Brain pericyte (primary cell): ENCODE results near the gene EDAR.

Source experiments
- DNase-seq: peaks from one replicate; pipeline ENCODE4 v3.0.0-alpha.2; 2012; ENCODE audit warnings: low read depth, low spot score

The EDAR gene

GRCh38 chr2:109001201-109001600, 12.2 kb upstream of the EDAR start:
- DNase-seq: no peak

DNA sequence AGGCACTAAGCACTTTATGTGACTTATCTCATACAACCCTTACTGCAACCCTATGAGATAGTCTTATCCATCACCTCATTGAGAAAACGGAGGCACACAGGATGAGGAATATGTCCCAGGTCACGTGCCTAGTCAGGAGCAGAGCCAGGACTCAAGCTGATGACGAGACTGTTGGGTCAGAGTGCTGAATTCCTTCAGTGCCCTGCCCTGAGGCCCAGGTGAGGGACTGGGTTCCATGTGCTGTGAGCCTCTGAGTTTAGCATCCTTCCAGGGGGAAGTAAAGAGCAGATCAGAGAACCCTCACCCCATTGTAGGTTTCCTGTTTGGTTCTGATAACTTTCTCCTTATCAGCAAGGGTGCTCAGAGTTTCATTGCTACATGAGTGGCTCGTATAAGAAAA, 11.7 kb upstream of the EDAR start:
- no peak for DNase-seq

DNA sequence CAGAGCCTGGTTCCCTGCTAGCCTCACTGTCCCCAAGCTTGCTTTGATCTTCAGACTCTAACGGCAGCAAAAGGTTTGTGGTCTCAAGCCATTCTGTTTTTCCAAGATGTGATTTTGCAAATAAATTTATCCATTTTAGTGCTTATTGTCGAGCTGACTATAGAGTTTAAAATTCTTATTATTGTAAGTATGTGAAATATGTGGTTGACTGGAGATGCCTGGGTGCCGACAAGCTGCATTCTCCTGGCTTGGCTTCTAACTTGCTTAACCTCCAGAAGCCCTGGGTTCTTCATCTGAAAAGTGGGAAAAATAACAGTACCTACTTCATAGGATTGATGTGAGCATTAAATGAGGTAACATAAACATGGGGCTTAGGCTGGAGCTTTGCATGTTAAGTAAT, 9.9 kb upstream of the EDAR start:
- DNase-seq: no peak

- DNase-seq: no peak
These were observed 5.2 kb upstream of the EDAR start for GRCh38 chr2:108994178-108994577.

DNA sequence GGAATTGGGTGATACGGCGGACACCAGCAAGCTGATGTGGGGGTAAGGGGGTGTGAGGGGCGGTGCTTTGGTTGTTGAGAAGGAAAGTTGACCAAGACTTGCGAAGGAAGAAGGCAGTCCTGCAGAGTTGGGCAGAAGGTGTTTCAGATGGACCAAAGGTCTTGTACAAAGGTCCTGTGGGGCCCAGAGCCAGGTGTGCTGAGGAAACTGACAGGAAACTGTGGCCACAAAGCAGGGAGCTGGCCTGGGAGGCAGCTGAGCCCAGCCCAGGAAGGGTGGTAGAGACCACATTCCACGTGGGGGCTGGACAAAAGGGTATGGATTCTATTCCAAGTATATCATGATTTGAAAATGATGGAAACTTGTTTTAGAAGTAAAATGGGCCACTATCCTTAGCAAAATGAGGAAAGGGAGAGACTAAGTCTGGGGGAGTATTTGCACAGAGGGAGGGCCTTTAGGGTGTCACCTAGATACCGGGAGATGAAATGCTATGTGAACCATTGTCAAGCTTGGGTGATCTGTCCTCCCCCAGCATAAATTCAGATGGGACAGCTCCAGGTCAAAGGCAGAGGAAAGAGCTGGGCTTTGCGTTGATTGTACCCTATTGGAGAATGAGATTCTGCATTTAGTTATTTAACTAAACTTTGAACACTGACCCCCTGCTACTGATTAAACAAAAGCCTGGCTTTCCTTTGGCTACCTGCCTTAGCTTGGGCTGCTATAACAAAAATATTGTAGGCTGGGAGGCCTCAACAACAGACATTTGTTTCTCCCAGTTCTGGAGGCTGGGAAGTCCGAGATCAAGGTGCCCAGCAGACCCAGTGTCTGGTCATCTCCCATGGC, 4.3 kb upstream of the EDAR start:
- no peak for DNase-seq

DNA sequence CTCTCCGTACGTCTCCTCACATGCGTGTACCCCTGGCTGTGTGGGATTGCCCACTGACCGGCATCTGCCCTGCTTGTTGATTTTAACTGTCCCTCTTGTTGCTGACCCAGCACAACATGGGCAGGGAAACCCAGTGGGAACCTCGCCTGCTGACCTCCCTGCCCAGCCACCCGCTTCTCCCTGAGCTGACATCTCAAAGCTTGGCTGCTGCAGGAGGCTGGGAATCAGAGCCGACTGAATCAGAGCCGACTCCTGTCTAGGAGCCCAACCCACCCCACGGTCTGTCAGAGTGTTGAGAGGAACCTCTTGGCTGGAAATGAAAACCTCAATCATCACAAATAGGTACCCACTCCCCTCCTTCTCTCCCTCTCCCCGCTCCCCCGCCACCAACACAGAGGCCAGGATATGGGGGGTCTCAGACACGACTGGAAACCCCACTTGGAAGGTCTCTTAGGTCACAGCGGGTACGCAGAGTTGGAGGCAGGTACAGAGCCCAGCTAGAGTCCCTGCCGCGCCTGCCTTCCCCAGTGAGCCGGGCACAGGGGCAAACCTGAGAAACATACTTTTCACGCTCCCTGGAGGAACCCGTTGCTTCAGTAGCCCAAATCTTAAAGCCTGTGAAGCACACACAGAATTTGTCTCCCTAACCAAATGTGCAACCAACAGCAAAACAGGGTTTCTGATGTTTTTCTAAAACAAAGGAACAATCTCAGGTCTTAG, 784 bp downstream of the EDAR start:
- peak; percentile 12 for DNase-seq

DNA sequence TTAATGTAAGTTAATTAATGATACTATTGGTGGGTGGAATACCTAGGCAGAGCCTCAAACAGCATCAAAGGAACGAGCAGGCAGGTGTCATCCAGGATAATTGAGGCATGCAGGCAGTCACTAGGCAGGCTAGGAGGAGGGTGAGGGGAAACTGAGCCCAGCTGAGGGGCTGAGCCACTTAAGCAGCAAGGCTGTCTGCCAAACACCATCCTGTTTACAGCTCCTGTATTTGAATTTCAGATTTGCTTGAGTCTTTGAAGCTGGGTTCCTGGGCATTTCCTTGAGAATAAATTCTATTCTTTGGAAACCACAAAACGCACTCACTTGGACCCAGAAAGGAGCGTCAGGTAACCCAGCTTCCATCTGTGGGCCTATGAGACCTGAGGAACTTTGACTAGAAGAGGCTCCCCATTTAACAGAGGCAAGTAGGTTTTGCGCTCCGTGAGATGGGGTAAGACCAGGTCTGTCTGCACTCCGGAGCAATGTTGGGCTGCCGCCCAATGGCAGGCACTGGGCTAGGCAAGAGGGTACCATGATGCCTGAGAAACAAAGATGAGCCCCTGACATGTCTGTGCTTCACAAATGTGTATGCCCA, 2.0 kb downstream of the EDAR start:
- no peak for DNase-seq

DNA sequence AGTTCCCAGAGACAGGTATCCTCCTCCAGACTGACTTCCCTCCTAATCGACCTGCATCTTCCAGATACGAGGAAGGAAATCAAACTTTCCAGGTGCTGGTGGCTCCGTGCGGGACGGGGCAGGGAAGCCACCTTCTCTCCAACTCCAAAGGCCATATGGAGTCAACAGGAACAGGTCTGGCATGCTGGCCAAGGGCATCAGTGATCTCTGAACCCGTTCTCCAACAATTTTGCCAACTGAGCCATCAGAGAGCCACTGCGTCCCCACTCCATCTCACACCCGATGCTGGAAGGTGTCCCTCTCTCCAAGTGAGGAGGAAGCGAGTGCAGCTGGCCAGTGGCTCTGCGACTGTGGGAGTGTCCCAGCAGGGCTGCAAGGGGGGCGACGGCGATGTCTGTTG, 5.4 kb downstream of the EDAR start:
- no peak for DNase-seq

DNA sequence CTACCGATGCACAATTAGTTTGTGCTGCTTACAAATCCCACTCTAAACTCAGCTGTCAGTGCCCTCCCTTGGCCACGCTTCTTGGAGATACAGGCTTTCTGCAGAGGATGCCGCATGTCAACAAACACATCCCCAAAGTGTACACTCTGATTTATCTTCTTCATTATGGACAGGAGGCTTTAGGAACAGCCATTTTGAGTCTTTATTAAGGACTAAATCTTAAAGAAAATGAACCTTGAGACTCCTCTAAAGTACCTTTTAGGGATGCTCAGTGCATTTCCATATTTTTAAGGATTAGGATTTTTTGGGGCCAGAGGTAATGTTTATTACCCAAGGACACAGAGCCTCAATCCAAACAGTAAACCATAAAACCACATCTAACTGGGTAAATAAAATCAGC, 6.0 kb downstream of the EDAR start:
- no peak for DNase-seq

DNA sequence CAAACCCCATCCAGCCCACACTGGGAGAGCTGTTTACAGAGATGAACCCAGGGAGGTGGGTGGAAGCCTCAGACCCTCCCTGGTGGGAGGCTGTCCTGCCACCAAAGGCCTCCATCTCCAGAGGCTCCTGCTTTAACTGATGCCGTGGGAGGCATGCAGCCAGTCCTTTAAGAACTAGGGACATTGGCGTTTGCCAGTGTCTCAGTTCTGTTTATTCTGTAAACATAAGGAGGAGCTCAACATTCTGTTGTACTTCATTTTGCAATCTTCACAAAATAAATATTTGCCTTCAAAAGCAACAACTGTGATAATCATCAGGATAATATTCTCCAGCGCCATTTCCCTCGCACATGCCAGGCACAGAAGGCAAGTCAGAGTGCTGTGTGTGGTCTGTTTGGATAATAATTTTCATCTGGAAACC, 6.8 kb downstream of the EDAR start:
- DNase-seq: no peak

DNA sequence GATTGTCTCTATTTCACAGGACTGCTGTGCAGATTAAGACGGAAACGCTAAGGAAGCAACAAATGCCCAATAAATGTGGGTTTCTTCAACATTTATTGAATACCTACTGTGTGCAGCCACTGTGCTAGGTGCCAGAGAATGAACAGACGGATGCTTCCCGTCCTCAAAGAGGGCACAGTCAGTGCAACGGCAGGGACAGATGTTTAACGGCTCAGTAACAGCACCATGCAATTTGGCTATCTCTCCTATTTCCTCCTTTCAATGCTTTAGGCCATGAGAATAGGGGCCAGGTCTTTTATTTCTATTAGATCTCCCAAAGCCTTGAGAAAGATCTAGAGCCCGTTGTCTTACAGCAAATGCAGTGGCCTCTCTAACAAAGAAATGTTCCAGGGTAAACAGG, 7.2 kb downstream of the EDAR start:
- no peak for DNase-seq

DNA sequence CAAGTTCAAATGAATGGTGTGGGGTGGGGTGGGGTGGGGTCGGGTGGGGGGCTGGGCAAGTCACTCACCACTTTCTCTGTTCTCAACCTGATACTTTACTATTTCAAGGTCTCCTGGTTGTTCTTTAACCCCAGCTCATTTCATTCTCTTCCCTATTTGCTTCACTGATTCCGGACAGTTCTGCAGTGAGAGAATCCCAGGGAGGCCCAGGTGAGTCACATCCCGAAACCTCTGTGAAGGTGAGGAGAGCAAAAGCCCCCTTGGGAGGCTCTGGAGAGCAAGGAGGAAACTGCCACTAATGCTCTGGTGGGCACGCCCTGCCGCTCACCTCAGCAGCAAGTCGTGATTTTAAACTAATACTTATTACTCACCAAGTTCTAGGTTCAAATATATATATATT, 8.9 kb downstream of the EDAR start:
- DNase-seq: no peak

GRCh38 chr2:108979461-108979860, 9.6 kb downstream of the EDAR start:
- no peak for DNase-seq

DNA sequence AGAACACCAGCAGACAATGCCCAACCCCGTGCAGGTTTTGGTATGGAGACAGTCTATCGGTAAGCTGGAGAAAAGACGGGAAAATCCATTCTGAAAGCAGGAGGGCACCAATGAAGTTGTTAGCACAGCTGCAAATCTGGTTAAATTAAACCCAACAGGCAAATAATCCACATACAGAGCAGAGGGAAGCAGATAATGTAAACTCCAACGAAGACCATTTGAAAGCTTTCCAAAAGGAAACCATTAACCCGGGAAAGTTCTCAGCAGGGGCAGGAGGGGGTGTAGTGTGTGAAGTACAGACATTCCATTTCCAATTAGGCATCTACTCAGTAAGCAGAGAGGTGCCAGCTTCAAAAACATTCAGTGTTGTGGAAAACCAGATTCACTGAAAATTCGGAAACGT, 10.3 kb downstream of the EDAR start:
- DNase-seq: no peak

DNA sequence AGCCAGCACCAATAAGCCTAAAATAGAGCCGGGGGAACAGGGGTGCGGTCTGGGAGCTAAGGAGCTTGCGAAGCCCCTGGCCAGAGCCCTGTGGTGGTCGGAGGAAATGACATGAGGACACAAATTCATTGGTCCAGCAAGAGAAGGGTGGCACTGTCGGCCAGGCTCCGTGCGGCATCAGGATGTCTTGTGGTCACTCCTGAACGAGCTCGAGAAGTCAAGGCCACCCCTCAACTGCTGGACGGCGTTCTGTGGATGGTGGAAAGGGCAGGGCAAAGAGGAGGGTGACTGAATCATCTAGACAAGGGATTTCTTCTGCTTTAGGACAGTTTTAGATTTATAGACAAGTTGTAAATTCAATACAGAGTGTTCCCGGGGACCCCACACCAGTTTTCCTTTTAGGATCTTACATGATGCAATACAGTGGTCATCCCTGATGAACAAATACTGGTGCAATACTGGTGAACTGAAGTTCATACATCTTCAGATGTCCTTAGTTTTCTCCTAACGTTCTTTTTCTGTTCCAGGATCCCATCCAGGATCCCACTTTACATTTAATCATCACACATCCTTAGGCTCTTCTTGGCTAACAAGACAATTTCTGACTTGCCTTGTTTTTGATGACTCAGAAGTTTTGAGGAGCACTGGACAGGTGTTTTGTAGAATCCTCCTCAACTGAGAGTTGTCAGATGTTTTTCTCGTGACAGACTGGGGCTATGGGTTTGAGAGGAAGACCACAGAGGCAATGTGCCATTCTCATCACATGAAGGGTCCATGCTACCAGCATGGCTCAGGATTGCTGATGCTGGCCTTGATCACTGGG, 13.2 kb downstream of the EDAR start:
- DNase-seq: no peak

DNA sequence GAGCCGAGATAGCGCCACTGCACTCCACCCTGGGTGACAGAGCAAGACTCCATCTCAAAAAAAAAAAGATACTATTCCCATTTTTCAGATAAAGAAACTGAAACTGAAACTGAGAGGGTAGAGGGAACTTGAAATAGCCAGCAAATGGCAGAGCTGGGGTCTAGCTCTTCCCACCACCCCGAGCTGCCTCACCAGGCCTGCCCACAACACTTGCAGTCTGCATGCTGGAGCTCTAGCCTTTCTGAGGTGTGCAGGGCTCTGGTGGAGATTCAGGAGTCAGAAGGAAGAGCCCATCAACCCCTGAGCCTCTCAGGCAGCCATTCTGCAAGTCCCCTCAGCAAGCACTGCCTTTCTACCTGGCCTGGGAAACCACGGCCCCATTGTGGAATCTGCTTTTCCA, 14.3 kb downstream of the EDAR start:
- DNase-seq: no peak

DNA sequence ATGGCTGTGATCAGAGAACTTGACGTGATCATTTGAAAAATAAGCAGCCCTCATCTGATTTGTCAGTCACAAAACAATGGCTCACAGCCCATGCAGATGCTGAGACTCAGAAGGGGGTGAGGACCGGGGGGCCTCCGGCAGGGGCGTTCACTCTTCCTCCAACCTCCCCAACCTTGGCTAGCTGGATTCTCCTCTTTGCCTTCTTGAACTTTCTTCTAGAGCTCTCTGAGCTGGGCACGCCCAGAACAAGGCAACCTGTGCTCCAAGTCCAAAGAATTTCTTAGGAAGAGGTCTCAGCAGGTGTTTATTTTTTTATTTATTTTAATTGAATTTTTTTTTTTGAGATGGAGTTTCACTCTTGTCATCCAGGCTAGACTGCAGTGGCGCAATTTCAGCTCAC, 16.4 kb downstream of the EDAR start:
- no peak for DNase-seq

GRCh38 chr2:108971661-108972566, 17.1 kb downstream of the EDAR start:
- DNase-seq: no peak

DNA sequence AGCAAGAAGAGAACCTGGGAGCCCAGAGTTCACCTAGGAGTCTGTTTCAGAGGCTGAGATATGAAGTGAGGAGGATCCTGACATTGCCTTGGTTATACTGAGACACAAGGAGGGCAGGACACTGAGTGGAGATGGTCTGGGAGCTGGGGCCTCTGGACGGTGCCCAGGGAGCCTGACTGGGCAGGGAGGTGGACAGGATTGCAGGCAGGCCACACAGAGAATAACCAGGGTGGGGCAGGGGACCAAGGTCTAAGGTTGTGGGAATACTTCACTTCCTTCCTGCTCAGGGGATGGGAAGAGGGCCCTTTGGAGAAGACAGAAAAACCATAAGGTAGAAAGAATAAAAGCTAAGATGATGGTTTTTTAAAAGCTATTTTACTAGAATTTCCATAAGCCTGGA, 18.7 kb downstream of the EDAR start:
- no peak for DNase-seq

- no peak for DNase-seq
These were observed 19.2 kb downstream of the EDAR start for GRCh38 chr2:108969856-108970255.

- DNase-seq: no peak
These were observed 20.4 kb downstream of the EDAR start for GRCh38 chr2:108968619-108969018.
